ENCODE measurements around the gene CIB2. TPM values are rescaled to one million over a fixed set of nuclear protein-coding genes. Genes with fewer than 3 reads are reported as not detected.

Gene CIB2
- polyA plus RNA-seq, 1 donor from 2014 or later: 32.4 TPM

GRCh38 chr15:78179286-78179840 is 48.1 kb upstream of the CIB2 start:
- Histone ChIP-seq H4K20me1 (ENCODE audit: insufficient read depth) (no peaks in the 10 kb centered on the region), H3K79me2 (replicated peaks; ENCODE audit: insufficient read depth, low read length) (no peaks in the 10 kb centered on the region), H3K4me2 (ENCODE audit: low read length) (no peak overlapping the region), H3K27me3 (ENCODE audit: insufficient read depth, low read depth, low read length) (no peaks in the 10 kb centered on the region), H3K36me3 (ENCODE audit: insufficient read depth, low read length) (no peaks in the 10 kb centered on the region), H3K9ac (ENCODE audit: low read length) (no peak overlapping the region), H3K4me3 (ENCODE audit: low read length) (no peak overlapping the region), H3F3A (ENCODE audit: insufficient read depth, low read length, poor library complexity, severe bottlenecking) (no peaks in the 10 kb centered on the region), H2AFZ (ENCODE audit: low read depth, low read length) (no peak overlapping the region), H3K9me3 (ENCODE audit: low read length) (no peaks in the 10 kb centered on the region), H3K9me2 (ENCODE audit: insufficient read depth, low read length) (no peaks in the 10 kb centered on the region), H3K27ac (ENCODE audit: low read length) (no peak overlapping the region)
- TF ChIP-seq, protein P1, sequence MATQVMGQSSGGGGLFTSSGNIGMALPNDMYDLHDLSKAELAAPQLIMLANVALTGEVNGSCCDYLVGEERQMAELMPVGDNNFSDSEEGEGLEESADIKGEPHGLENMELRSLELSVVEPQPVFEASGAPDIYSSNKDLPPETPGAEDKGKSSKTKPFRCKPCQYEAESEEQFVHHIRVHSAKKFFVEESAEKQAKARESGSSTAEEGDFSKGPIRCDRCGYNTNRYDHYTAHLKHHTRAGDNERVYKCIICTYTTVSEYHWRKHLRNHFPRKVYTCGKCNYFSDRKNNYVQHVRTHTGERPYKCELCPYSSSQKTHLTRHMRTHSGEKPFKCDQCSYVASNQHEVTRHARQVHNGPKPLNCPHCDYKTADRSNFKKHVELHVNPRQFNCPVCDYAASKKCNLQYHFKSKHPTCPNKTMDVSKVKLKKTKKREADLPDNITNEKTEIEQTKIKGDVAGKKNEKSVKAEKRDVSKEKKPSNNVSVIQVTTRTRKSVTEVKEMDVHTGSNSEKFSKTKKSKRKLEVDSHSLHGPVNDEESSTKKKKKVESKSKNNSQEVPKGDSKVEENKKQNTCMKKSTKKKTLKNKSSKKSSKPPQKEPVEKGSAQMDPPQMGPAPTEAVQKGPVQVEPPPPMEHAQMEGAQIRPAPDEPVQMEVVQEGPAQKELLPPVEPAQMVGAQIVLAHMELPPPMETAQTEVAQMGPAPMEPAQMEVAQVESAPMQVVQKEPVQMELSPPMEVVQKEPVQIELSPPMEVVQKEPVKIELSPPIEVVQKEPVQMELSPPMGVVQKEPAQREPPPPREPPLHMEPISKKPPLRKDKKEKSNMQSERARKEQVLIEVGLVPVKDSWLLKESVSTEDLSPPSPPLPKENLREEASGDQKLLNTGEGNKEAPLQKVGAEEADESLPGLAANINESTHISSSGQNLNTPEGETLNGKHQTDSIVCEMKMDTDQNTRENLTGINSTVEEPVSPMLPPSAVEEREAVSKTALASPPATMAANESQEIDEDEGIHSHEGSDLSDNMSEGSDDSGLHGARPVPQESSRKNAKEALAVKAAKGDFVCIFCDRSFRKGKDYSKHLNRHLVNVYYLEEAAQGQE (IDR thresholded peaks at IDR 0.05; ENCODE audit: borderline replicate concordance): no peak
- TF ChIP-seq POLR2AphosphoS5 (IDR thresholded peaks at IDR 0.05) (no peak), EZH2 (IDR thresholded peaks at IDR 0.05; ENCODE audit: borderline replicate concordance, insufficient read depth, low read length, poor library complexity, severe bottlenecking) (no peak), SMC3 (conservative IDR thresholded peaks at IDR 0.05; ENCODE audit: poor library complexity) (no peak), RAD21 (conservative IDR thresholded peaks at IDR 0.05) (no peak), EP300 (conservative IDR thresholded peaks at IDR 0.05; ENCODE audit: poor library complexity, severe bottlenecking) (no peak), CTCF (IDR thresholded peaks at IDR 0.05; ENCODE audit: poor library complexity, severe bottlenecking) (no peak), TAF1 (IDR thresholded peaks at IDR 0.05; ENCODE audit: low read depth) (no peak), MXI1 (conservative IDR thresholded peaks at IDR 0.05; ENCODE audit: poor library complexity, severe bottlenecking) (no peak)

GRCh38 chr15:78178064-78178463 is 46.8 kb upstream of the CIB2 start:
- H3K27ac ChIP-seq (ENCODE audit: low read length): no peak overlapping the region
- no peaks in the 10 kb centered on the region for H3K9me2 ChIP-seq (ENCODE audit: insufficient read depth, low read length)
- no peaks in the 10 kb centered on the region for H3F3A ChIP-seq (ENCODE audit: insufficient read depth, low read length, poor library complexity, severe bottlenecking)
- H3K27me3 ChIP-seq (ENCODE audit: insufficient read depth, low read depth, low read length): no peaks in the 10 kb centered on the region
- no peak overlapping the region for H2AFZ ChIP-seq (ENCODE audit: low read depth, low read length)
- H4K20me1 ChIP-seq (ENCODE audit: insufficient read depth): no peaks in the 10 kb centered on the region
- no peaks in the 10 kb centered on the region for H3K36me3 ChIP-seq (ENCODE audit: insufficient read depth, low read length)
- H3K9me3 ChIP-seq (ENCODE audit: low read length): no peaks in the 10 kb centered on the region
- no peaks in the 10 kb centered on the region for H3K79me2 ChIP-seq (replicated peaks; ENCODE audit: insufficient read depth, low read length)
- H3K4me3 ChIP-seq (ENCODE audit: low read length): no peak overlapping the region
- no peak overlapping the region for H3K9ac ChIP-seq (ENCODE audit: low read length)
- no peak overlapping the region for H3K4me2 ChIP-seq (ENCODE audit: low read length)
- TF ChIP-seq CTCF (IDR thresholded peaks at IDR 0.05; ENCODE audit: poor library complexity, severe bottlenecking) (no peak), SMC3 (conservative IDR thresholded peaks at IDR 0.05; ENCODE audit: poor library complexity) (no peak), MXI1 (conservative IDR thresholded peaks at IDR 0.05; ENCODE audit: poor library complexity, severe bottlenecking) (no peak), TAF1 (IDR thresholded peaks at IDR 0.05; ENCODE audit: low read depth) (no peak)

Measured in neural cell (in vitro differentiated cells).